HG03025 (cell line): ENCODE measurements around the gene ELMOD1.
A peak's percentile ranks its signal among the peaks of the same experiment; 100 is the strongest.

ENCODE experiments used
- ATAC-seq: cut with Tn5 transposase; IDR thresholded peaks from one replicate; pipeline ENCODE4 v1.9.1; 2021; ENCODE audit warnings: mild to moderate bottlenecking, moderate library complexity; ENCODE audit not compliant: unreplicated experiment, low FRiP score

ELMOD1 gene

GRCh38 chr11:107581147-107581546, 9.8 kb upstream of the ELMOD1 start:
- no peak for ATAC-seq

GRCh38 chr11:107583629-107584195, 7.2 kb upstream of the ELMOD1 start:
- peak; percentile 59 for ATAC-seq

GRCh38 chr11:107587306-107587979, 3.5 kb upstream of the ELMOD1 start:
- no peak for ATAC-seq

GRCh38 chr11:107591378-107592230, 657 bp downstream of the ELMOD1 start:
- no peak for ATAC-seq

GRCh38 chr11:107592231-107592590, 1.3 kb downstream of the ELMOD1 start:
- no peak for ATAC-seq

GRCh38 chr11:107592813-107593212, 1.9 kb downstream of the ELMOD1 start:
- ATAC-seq: no peak

- ATAC-seq: no peak
Observed at GRCh38 chr11:107593951-107594350, 3.0 kb downstream of the ELMOD1 start.

GRCh38 chr11:107594736-107595135, 3.8 kb downstream of the ELMOD1 start:
- ATAC-seq: no peak

GRCh38 chr11:107598225-107599139, 7.5 kb downstream of the ELMOD1 start:
- no peak for ATAC-seq

GRCh38 chr11:107605061-107606006, 14.4 kb downstream of the ELMOD1 start:
- ATAC-seq: no peak

GRCh38 chr11:107606141-107606540, 15.2 kb downstream of the ELMOD1 start:
- no peak for ATAC-seq

GRCh38 chr11:107608809-107609208, 17.9 kb downstream of the ELMOD1 start:
- ATAC-seq: no peak

GRCh38 chr11:107609400-107610218, 18.7 kb downstream of the ELMOD1 start:
- ATAC-seq: no peak

GRCh38 chr11:107612445-107612844, 21.5 kb downstream of the ELMOD1 start:
- ATAC-seq: no peak

GRCh38 chr11:107619926-107620325, 29.0 kb downstream of the ELMOD1 start:
- no peak for ATAC-seq

- no peak for ATAC-seq
Observed at GRCh38 chr11:107621081-107621480, 30.1 kb downstream of the ELMOD1 start.

- ATAC-seq: no peak
Observed at GRCh38 chr11:107623183-107623582, 32.2 kb downstream of the ELMOD1 start.

GRCh38 chr11:107624983-107625684, 34.2 kb downstream of the ELMOD1 start:
- no peak for ATAC-seq
